ENCODE measurements around the gene OR2T1.
"Not testable (repeated sequence)": the region's sequence is repeated elsewhere in the genome, so short reads cannot be mapped to it uniquely, and the experiment has no call there.

Gene OR2T1

DNA sequence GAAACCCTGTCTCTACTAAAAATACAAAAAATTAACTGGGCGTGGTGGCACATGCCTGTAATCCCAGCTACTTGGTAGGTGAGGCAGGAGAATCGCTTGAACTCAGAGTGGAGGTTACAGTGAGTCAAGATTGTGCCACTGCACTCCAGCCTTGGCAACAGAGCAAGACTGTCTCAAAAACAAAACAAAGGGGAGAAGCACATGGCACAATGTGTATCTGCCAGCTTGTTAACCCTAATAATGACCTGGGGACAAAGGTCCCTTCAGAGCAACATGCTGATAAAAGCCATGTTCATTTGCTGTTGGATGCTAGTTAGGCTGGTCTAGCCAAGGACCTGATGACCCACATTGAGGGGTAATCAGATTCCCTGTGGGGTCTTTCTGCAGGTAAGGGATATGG lies 53.8 kb downstream of the OR2T1 start:
- H3K27me3 ChIP-seq; H3K27ac ChIP-seq; H3K4me1 ChIP-seq (ENCODE audit: control insufficient read depth in 1 of 2, insufficient read depth in 1 of 2, low read depth in 1 of 2, low read length in 1 of 2); H3K9me3 ChIP-seq; H3K36me3 ChIP-seq; H3K4me3 ChIP-seq (ENCODE audit: low read depth in 1 of 2, low read length in 1 of 2): not testable (repeated sequence)

All from neutrophil (primary cell).